ENCODE measurements around the gene CWC25.

CWC25 gene

DNA sequence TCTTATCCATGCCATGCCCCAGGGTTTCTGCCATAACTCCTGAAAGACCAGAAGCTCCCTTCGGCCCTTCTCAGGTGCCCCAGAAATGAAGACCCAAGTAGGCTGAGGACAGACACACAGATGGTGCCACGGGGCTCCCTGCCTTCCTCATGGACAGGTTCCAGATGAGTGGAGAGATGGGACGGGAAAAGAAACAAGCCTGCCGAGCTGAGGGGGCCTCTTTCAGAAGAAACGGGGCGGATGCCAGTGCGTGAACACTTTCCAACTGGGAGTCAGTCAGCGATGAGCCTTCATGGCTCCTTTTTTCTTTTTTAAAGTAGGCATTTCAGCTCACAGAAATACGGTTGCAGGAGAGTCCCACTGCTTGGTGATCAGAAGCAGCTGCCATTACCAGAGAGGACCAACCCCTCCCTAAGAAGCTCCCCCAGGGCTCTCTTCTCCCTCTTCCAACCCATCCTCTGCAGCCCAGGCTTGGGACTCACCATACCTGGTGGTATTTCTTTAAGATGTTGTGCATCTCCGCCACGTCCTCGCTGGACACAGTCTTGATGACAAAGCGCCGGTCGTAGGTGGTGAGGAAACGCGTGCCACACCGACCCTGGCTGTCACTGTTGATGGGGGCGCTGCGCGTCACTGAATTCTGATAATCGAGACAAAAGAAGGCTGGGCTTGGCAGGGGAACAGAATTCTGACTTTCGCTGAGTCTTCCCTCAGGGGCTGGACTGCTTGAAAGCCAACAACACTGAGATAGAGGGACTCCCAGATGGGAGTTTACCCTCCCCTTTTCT, 45.0 kb downstream of the CWC25 start:
- no peak for DNase-seq

DNA sequence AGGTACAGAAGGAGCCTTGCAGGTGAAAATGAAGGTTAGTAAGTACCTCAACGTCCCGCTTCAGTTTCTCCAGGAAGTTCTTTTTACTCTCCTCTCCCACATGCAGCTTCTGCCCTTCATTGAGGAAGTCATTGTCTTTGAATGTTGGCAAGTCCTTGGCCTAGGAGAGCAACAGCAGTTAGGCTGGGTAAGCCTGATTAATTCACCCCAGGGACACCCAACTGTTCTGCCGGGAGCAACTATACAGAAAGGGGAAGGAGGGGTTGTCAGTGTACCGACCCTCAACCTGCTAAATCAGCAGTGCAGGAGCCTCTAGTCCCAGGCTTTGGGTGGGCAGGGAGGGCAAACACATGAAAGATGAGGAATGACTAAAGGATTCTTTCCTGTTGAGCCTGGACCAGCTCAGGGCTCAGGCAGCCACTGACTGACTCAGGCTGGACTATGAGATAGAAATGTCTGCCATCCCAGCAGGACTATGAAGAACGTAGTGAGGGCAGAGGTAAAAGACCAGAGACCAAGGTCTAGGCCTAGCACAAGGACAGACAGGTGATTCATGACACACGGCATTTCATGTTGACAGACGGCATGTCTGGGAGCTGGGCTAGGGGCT, 47.4 kb downstream of the CWC25 start:
- DNase-seq = no peak

DNA sequence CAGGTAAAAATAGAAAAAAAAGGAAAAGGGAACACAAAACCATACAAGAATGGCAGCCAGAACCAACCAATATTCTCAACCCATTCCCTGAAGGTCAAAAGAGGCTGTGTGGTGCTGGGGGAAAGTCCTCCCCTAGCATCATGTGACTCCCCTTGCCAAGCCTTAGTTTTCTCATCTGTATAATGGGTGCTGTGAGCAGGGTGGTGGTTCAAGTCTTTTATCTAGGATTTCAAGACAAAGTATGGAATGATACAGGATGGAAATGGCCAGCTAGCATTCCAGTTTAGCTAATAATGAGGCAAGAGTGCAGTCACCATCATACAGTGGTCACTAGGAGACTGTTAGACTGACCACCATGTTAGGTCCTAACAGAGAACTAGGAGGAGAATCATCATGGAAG, 51.9 kb downstream of the CWC25 start:
- no peak for DNase-seq

DNA sequence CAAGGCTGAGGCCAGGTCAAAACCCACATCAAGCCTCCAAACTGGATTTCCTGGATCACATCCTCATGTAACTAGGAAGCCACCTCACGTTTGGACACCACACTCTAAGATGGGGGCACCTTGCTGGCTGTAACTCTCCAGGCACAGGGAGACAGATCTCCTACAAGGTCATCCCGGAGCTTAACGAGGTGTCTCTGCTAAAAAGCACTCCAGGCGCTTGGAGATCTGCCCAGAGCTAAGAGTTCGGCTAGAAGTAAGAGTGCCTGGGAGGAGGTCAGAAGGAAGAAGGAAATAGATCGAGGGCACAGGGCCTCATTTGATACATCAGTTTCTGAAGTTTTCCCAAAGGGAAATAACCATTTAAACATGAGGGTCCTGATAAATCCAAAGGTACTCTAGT, 56.7 kb downstream of the CWC25 start:
- DNase-seq = no peak

DNA sequence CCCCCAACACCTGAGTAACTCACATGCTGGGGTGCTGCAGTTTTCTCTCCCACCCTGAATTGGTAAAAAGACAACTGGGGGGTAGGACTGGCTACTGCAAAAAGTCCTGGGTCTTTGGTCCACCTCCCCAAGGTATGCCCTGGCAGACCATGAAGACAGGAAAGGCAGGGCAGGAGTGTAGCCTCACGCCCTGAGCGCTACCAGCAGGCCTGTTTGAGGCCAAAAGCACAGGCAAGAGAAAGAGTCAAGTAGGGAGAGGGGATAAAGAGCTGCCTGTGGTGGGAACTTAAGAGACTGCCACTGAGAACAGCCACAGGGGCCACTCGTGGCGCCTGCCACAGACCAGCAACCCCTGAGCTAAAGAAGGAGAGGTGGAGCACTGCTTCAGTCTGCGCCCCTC, 58.8 kb downstream of the CWC25 start:
- DNase-seq = no peak

DNA sequence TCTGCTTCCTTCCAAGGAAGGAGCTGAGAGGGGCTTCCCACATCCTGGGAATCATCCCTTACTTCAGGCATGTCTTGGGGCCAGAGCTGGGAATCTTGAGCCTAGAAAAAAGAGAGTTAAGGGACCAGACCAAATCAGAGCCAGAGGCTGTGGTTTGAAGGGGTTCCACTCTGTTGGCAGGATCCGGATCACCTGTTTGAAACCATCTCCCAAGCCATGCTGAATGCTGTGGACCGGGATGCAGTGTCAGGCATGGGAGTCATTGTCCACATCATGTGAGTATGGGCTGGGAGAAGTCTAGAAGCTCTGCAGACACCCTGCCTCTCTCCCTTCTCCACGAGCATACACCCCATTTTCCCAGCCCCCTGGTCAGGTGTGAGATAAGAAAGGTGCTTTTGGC, 62.9 kb downstream of the CWC25 start:
- DNase-seq = no peak

GRCh38 chr17:38761612-38762011, 63.5 kb downstream of the CWC25 start:
- DNase-seq = no peak

GRCh38 chr17:38753071-38753506, 72.0 kb downstream of the CWC25 start:
- no peak for DNase-seq

- peak; percentile 93 to 94 for DNase-seq
Observed at GRCh38 chr17:38752308-38753070, 72.6 kb downstream of the CWC25 start, which contains the start of gene PSMB3. Gene PSMB3 (plus strand): TSS chr17:38752741. CDS start chr17:38752827, 86 bp downstream.

DNA sequence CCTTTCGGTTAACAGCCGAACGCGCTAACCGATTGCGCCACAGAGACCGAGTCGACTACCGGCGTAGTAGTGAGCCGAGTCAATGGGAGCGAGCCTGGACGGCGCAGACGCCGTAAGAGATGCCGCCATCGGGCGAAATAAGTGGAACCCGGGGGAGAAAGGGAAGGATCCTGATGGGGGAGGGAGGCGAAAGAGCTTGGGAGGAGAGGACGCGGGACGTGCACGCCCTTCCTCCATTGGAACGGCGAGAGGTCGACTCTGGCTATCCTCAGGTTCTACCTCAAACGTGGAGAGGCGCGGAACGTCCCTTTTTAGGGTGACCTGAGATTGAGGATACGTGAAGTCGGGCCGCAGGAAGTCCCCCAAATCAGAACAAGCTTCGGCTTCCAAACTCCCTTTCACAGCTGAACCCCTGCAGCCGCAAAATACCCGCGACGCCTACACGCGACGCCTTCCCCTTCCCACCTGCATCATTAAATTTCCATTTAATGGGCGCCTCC, 73.3 kb downstream of the CWC25 start:
- peak; percentile 88 to 97 for DNase-seq

GRCh38 chr17:38751144-38751807, 73.8 kb downstream of the CWC25 start:
- no peak for DNase-seq
